ENCODE data around the gene TERB1. TPM values are rescaled to one million over a fixed set of nuclear protein-coding genes. Genes with fewer than 3 reads are reported as not detected.
"Not testable (repeated sequence)": the region's sequence is repeated elsewhere in the genome, so short reads cannot be mapped to it uniquely, and the experiment has no call there.

Gene TERB1
- polyA plus RNA-seq, 10 donors = 0.13 to 0.41 TPM; not detected in 8

DNA sequence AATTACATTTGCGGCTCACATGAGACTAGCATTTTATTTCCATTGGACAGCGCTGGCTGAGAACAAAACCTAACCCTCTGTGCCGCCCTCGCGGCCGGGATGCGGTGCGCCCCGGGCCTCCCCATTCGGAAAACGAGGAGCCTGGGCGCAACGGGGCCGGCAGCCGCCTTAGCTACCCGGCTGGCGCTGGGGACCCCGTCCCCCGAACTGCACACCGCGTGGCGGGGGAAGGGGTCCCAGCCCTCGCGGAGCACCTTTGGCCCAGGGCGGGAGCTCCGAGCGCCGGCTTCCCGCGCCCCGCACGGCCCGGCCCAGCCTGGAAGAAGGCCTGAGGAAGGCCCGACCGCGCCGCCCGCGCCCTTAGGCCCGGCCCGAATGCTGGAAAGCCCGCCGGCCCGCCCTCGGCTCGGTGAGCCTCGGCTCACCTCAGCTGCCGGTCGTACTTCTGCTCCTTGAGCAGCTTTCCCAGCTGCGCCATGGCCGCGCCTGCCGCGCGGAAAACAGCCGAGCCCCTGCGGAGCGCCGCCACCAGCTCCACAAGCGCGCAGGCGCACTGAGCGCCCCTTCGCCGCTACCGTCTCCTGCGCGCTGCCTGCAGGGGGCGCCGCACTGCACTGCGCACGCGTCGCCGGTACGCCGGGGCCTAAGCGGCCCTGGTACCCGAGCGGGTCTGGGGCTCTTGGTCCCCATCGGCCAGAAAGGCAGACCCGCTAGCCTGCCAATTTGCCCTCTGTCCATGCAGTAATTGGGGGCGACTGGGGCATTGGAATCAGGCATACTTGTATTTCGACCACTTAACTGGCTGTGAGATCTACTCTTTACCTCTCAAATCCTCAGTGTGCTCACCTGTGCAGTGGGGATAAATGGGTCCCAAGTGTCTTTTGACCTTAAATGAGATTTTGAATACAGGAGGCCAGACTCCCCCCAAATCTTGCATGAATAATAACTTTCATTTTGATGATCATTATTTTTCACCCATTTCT lies 29.3 kb upstream of the TERB1 start, which contains the start of gene NAE1:
Gene NAE1 (minus strand): TSS at position 555 of the 983 bp plus-strand sequence. CDS start 77 bp downstream, at position 478.
- DNase-seq = peak; percentile 86 to 97 (median 95)

DNA sequence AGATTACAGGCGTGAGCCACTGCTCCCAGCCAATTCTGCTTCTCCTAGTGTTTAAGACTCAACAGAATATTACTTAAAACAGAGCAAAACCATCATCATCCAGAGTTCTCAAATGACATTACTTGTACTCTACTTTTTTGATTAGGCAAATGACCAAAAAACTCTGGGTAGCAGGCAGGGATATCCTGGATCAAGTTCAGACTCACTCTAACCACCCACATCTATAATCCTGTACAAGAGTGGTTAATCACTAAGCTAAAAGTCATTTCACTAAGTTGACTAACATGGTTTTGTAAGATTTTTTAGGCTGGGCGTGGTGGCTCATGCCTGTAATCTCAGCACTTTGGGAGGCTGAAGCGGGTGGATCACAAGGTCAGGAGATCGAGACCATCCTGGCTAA lies 22.6 kb upstream of the TERB1 start:
- no peak for DNase-seq

DNA sequence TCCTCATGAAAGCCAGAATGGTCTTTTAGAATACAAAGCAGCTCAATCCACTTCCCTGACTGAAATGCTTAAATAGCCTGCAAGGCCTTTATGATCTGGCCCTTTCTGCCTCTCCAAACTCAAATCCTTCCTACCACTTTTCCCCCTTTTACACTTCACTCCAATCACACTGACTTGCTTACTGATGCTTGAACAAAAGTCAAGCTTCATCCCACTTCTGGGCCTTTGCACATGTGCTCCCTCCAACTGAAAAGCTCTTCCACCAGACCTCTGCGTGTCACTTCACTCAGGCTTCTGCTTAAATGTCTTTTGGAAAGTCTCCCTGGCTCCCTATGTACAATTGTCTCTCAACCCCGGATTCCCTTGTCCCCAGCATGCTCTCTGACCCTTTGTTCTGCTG lies 13.3 kb upstream of the TERB1 start:
- no peak for DNase-seq

DNA sequence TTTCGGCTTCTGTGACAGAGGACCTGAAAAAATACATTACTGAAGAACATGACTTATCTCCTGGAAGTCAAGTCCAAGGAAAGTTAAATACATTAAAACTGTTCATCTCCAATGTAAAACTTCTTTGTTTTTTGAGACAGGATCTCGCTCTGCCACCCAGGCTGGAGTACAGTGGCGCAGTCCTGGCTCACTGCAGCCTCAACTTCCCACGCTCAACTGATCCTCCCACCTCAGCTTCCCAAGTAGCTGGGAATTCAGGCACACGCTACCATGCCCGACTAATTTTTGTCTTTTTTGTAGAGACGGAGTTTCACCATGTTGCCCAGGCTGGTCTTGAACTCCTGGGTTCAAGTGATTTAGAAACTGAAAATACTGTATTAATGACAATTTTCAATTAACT lies 9.7 kb upstream of the TERB1 start:
- no peak for DNase-seq

DNA sequence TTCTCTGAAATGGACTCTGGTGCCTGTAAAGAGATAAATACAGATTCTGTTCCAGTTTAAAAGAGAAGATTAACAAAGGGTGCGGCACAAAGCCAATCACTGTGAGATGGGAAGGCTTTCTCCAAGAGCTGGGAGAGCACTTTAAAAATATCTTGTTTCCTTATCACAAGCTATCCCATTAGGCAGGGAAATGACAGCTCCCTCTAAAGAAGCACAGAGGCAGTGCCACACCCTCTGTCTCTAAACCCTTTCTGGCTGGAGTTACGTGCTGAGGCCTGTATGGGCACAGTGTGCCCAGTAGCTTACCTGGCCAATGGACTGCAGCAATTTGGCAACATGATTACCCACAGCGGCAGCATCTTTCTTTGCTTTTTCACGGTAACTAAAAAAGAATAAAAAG lies 9.0 kb upstream of the TERB1 start:
- no peak for DNase-seq

DNA sequence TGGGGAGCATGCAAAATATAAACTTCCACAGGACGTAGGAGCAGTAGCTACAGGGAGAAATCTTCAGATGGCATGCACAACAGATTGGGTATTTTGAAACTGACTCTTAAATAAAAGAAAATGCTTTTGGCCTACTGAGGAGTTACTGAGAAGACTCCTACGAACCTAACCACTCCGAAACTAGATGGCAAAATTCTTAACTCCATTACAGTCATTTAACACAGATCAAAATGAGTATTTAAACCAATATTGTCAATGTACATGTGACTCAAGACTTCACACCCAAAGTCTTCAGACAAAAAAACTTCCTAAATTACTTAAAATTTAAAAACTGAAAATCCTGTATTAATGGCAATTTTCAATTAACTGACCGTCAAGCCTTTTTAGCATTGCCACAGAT lies 8.4 kb upstream of the TERB1 start:
- no peak for DNase-seq

DNA sequence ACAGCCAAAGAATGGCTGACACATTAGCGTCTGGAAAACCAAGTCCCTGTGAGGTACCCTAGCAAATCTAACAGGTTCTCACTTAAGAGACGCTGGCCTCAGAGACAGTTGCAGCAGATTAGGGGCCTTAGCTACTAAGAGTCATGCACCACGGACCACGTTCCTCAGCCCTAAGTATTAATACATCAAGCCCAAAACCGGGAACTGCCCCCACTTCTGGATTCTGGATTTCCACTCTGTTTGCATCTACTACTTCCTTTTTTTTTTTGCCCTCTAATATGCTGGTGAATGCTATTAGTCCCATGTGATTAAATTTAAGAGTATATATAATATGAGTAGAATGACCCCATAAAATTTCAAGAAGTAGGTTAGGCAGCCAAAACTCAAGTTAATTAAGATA lies 775 bp upstream of the TERB1 start:
- no peak for DNase-seq

DNA sequence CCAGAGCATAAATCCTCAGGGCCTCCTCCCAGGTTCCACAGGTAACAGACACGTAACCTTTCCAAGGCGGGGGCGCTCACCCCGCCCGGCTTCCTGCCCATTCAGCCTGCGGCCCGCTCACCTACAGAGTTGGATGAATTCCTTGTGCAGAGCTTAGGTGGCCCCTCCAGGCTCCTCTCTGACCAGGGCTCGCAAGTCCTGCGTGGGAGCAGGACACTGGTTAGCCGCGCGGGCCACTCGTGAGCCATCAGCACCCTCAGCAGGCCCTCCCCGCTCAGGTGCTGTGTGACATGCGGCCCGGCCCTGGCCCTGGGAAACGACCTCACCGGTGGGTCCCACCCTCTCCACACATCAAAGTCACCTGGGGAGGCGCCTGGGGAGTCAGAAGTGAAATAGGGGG lies 528 bp downstream of the TERB1 start:
- no peak for DNase-seq

DNA sequence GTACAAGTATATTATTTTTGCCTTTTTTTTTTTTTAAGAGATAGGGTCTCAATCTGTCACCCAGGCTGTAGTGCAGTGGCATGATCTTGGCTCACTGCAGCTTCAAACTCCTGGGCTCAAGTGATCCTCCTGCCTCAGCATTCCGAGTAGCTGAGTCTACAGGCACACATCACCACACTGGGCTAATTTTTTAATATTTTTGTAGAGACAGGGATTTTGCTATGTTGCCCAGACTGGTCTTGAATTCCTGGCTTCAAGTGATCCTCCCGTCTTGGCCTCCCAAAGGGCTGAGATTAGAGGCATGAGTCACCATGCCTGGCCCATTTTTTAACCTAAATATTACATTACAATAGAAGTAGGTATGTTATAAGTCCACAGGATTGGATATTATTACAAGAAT lies 3.2 kb downstream of the TERB1 start:
- no peak for DNase-seq

DNA sequence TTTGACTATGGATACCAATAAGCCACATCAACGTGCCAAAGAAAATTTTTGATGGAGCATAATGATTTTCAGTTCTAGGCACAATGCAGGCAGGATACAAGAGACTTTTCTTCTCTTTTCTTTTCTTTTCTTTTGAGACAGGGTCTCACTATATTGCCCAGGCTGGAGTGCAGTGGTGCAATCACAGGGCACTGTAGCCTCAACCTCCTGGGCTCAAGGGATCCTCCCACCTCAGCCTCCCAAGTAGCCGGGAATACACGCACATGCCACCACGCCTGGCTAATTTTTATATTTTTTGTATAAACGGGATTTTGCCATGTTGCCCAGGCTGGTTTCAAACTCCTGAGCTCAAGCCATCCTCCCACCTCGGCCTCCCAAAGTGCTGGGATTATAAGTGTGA lies 7.4 kb downstream of the TERB1 start:
- not testable (repeated sequence) for DNase-seq

DNA sequence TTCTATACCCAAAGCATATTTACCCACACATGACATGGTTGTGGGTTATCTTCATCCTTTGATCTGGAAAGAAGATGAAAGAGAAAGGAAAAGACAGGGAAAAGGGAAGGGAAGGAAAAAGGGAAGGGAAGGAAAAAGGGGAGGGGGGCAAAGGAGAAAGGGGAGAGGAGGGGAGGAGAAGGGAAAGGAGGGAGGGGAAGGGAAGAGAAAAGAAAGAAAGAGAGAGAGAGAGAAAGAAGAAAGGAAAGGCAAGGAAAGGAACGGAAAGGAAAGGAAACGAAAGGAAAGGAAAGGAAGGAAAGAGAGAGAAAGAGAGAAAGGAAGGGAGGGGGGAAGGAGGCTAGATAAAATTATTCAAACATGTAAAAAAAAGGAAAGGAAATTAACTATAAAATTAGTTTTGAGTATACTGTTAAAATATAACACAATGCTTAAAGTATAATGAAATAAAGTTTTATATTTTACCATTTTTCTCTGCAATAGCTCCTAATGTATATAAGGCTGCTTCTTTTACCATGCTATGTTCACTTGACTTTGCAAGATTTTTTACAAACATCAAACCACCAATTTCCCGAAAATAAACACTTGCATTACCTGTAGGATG lies 11.2 kb downstream of the TERB1 start:
- no peak for DNase-seq

DNA sequence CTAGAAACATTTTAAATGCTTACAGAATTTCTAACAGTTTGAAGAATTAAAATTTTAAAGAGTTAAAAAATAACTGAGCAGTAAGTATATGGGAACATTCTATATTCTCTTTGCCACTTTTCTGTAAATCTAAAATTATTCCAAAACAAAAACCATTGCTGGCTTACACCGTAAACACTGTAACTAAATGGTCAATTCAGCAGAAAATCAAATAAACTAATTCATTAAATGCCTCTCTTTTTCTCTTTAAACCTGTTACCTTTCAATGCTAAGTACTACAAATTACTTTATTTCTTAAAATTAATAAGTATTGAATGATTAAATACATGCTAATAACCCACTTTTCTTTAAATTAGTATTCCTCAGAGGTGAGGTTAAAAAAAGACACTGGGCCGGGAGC lies 14.0 kb downstream of the TERB1 start:
- DNase-seq = no peak

DNA sequence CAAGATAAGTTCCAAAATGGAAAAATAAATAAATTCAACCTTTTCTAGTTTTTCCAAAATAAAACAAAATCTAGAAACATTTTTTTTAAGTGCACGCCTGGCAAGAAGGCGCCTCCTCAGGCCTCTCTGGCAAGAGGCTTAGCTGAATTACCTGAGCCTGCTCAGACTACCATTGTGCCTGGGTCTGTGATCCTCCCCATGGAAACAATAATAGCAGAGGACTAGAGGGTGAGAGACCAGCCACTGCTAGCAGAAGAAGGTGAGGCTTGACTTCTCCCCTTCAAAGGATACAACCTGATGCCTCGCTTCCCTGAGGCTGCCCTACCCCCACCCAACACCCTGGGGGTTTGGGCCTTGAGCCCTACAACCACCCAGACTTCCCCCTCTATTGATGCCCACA lies 14.8 kb downstream of the TERB1 start:
- DNase-seq = no peak

DNA sequence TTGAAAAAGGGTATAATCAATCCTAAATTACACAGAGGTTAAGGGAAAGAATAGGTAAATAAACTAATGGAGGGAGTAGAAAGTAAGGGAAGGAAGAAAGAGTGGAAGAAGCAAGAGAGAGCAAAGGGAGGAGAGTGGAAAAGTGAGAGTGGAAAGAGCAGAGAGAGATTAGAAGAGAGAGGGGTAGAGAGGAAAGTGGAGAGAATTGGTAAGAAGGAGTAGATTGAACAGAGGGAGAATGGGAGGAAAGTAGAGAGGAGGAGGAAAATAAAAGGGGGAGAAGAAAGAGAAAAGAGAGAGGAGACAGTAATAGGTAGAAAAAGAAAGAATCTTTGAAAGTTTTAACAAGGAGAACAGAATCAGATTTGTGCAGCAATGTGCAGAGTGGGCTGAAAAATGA lies 24.9 kb downstream of the TERB1 start:
- no peak for DNase-seq

DNA sequence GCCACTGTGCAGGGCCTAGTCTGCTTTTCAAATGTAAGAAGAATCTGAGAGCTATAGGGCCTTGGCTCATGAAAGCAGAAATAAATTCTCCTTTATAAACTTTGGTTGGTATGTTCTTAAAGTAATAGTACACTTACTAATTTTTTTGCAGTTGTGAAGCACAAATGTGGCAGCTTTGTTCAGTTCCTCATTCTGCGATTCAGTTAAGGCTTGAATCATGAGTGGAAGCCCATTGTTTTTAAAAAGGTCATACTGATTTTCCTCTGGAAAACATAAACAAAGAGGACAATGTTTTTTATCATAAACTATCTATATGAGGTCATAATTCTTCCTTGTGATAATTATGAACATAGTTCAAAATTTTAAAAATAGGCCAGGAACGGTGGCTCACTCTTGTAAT lies 26.4 kb downstream of the TERB1 start:
- DNase-seq = no peak

DNA sequence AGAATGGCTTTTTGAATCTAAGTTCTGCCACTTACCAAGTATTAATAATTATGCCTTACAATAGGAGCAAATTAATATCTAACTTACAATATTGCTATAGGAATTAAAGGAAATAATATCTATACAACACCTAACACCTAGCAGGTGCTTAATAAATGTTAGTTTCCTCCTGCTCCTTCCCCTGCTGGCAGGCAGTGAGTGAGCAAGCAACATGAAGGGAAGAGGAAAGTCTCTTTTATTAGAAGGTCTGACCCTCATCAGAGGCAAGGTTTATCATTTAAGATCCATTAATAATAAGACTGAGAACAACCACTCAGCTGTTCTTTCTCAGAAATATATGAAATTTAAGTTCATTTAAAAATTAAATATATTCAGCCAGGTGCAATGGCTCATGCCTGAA lies 43.3 kb downstream of the TERB1 start:
- no peak for DNase-seq

DNA sequence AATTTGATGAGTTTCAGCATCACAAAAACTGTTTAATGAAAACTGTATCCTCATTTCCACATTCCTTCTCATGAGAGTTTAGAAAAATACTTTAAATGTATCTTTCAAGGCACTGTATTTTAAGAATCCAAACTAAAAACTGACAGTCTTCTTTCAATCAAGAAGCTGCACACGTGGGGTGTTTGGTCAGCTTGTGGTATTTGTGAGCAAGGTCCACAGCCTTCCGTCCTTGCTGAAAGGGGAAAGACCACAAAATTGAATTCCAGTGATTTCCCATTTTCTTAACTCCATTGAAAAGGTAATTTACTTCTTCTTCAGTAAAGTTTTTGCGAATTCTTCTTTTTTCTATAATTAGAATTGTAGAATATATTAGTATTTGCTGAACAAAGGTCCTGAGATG lies 46.6 kb downstream of the TERB1 start:
- no peak for DNase-seq

DNA sequence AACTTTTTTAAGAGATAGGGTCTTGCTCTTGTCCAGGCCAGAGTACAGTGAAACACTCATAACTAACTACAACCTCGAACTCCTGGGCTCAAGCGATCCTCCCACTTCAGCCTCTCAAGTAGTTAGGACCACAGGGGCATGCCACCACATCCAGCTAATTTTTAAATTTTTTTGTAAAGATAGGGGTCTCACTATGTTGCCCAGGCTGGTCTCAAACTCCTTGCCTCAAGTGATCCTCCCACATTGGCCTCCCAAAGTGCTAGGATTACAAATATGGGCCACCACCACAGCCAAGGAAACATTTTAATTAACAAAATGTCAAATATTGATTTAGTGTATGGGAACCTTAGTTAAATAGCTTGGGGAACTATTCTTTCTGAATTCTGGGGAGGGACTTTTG lies 47.2 kb downstream of the TERB1 start:
- DNase-seq = no peak

DNA sequence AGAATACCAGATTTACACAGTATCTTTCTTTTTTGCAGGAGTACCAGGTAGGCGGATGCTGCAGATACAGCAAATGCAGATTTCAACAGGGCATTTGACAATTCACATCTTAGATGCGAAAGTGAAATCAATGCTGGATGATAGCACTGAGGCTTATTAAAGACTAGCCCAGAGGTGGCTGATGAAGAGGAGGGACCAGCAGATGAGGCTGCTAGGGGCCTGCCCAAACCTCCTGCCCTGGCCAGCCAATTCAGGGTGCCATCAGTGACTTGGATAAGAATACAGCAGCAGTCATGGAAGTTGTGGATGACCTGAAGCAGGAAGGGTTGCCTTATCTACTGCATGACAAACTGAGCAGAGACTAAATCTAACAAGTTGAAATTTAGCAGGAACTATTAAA lies 48.4 kb downstream of the TERB1 start:
- no peak for DNase-seq

DNA sequence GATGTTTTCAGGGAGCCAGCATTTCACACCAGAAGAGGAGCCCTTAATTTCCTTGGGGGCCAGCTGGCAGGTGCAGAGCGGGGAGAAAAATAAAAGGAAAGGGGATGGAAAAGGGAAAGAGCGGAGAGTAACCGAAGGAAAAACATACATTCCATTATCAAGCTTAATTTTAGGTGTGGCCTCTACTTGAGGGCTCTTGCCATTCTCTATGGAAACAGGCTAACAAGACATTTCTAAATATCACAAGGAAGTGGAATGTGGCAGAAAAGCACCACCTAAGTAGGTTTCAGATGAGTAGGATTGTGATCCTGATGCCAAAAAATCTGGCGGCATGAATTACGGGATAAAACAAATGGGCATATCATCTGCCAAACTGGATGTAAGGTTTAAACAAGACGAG lies 49.0 kb downstream of the TERB1 start:
- DNase-seq = peak in 1 of 3 donors; percentile 5

DNA sequence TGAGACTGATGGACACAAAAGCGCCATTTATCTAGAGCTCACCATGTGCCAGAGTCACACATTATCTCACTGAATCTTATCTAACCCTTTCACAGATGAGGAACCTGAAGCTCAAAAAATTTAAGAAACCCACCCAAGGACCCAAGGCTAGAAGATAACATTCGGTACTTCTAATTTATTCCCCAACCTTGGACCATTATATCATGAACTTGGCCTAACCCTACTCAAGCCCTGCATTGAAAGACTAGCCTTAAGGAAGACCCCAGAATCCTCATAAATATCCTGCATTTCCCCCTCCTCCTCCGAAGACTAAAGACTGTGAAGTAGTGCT lies 49.4 kb downstream of the TERB1 start:
- no peak for DNase-seq

DNA sequence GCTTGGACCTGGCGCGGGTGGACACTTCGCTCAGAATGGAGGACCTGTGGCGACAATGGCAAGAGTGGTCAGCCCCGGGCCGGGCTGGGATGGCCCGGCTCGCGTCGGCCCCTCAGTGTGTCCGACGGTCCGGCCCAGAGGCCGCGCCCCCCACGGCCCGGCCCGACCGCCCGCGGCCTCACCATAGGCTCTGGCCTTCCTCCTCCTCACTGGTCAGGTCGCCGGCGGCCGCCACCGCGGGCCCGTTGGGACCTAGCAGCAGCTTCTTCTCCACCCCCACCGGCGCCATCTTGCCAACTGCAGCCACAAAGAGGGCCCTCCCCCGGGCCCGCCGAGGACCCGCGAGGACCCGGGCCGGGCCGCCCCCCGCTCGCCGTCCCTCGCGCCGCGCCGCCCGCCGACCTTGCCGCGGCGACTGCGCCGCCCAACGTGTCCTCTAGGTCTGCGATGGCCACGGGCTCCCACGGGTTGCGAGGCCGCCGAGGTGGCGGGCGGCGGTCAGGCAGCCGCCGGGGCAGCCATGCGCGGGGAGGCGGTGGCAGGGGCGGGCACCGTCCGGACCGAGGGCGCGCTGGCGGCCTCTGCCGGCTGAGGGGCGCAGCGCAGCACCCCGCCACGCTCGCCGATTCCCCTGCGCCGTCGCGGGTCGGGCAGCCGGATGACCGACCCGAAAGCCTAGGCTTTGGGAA lies 49.9 kb downstream of the TERB1 start, which contains the start of gene DYNC1LI2:
Gene DYNC1LI2 (minus strand): TSS at position 307 of the 689 bp plus-strand sequence. CDS start 18 bp downstream, at position 289.
- DNase-seq = peak; percentile 73 to 93 (median 84)

DNA sequence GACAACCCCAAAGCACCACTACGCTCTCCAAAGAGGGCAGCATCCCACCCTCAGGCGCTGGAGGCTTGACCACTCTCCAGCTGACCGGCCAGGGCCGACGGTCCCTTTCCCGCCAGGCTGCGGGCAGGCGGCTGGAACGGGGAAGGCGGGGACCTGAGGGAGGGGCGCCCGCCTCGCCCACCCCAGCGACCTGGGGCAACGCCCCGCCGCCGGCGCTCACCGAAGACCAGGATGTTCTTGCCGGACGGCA lies 50.4 kb downstream of the TERB1 start:
- DNase-seq = no peak

Measured in muscle of back (tissue), 11 donors.